GM18505 (cell line): ENCODE measurements around the gene CPEB3.

Experiments
- ATAC-seq: cut with Tn5 transposase; IDR thresholded peaks from one replicate; pipeline ENCODE4 v1.9.1; 2021; ENCODE audit not compliant: unreplicated experiment
- POLR2A ChIP-seq: IDR thresholded peaks from 4 replicates; pipeline ENCODE4 v1.6.1; 2011; ENCODE audit warnings: borderline replicate concordance; ENCODE audit not compliant: insufficient read depth, insufficient read length; ENCODE audit errors: extremely low read depth

Gene CPEB3

GRCh38 chr10:92291921-92292845, 1.3 kb upstream of the CPEB3 start:
- TF ChIP-seq POLR2A: no peak
- ATAC-seq: no peak

- no peak for TF ChIP-seq POLR2A
- no peak for ATAC-seq
Measured at GRCh38 chr10:92291616-92291865, 663 bp upstream of the CPEB3 start.

- TF ChIP-seq POLR2A: no peak
- peak; percentile 10 for ATAC-seq
Measured at GRCh38 chr10:92290076-92290836, 622 bp downstream of the CPEB3 start.

- no peak for TF ChIP-seq POLR2A
- ATAC-seq: no peak
Measured at GRCh38 chr10:92284112-92284704, 6.7 kb downstream of the CPEB3 start.

GRCh38 chr10:92278996-92279696, 11.7 kb downstream of the CPEB3 start:
- no peak for TF ChIP-seq POLR2A
- no peak for ATAC-seq

GRCh38 chr10:92274071-92274470, 16.8 kb downstream of the CPEB3 start:
- TF ChIP-seq POLR2A: no peak
- ATAC-seq: no peak

GRCh38 chr10:92268748-92269147, 22.1 kb downstream of the CPEB3 start:
- no peak for TF ChIP-seq POLR2A
- no peak for ATAC-seq

GRCh38 chr10:92267343-92267742, 23.5 kb downstream of the CPEB3 start:
- ATAC-seq: no peak
- TF ChIP-seq POLR2A: no peak

- no peak for TF ChIP-seq POLR2A
- ATAC-seq: no peak
Measured at GRCh38 chr10:92265687-92266258, 25.1 kb downstream of the CPEB3 start.

- no peak for TF ChIP-seq POLR2A
Measured at GRCh38 chr10:92264249-92264648, 26.6 kb downstream of the CPEB3 start.

GRCh38 chr10:92263396-92263795, 27.5 kb downstream of the CPEB3 start:
- no peak for TF ChIP-seq POLR2A
- no peak for ATAC-seq

More at GRCh38 chr10:92264249-92264648, 26.6 kb downstream of the CPEB3 start:
- no peak for ATAC-seq

- no peak for TF ChIP-seq POLR2A
- no peak for ATAC-seq
Measured at GRCh38 chr10:92248566-92248965, 42.3 kb downstream of the CPEB3 start.

GRCh38 chr10:92244796-92245195, 46.1 kb downstream of the CPEB3 start:
- no peak for ATAC-seq

More at GRCh38 chr10:92244796-92245195, 46.1 kb downstream of the CPEB3 start:
- TF ChIP-seq POLR2A: no peak
